Measurements from ENCODE around the gene MAVS.
"Not testable (repeated sequence)": the region's sequence is repeated elsewhere in the genome, so short reads cannot be mapped to it uniquely, and the experiment has no call there.

MAVS gene

GRCh38 chr20:3815703-3816315 lies 30.8 kb upstream of the MAVS start:
- DNase-seq = no peak

GRCh38 chr20:3818155-3819151 lies 28.2 kb upstream of the MAVS start:
- no peak for DNase-seq

DNA sequence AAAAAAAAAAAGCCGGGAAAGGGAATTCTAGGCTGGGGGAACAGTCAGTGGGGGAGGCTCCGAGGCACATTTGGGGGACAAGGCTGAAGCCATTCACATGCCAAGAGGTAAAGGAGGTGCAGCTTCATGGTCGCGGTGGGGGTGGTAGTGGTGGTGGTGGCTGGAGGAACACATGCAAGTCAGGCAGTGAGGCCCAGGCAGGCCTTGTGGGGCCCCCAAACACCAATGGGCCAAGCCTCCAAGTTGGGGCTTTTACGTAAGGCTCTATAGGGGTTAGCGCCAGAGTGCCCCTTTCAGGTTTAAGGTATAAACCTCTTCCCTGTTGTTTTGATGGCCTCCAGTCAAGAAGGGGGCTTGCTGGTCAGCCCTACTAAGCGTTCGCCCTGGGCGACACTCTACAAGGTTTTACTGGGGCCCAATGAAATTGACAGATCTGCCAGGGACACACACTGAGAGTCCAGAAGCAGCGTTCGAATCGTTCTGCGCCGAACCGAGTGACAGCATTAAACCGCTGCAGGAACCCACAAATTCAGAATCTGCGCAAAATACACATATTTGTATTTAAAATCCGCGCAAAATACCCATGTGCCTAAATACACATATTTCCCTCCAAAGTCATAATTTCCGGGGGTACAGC lies 27.1 kb upstream of the MAVS start:
- no peak for DNase-seq

DNA sequence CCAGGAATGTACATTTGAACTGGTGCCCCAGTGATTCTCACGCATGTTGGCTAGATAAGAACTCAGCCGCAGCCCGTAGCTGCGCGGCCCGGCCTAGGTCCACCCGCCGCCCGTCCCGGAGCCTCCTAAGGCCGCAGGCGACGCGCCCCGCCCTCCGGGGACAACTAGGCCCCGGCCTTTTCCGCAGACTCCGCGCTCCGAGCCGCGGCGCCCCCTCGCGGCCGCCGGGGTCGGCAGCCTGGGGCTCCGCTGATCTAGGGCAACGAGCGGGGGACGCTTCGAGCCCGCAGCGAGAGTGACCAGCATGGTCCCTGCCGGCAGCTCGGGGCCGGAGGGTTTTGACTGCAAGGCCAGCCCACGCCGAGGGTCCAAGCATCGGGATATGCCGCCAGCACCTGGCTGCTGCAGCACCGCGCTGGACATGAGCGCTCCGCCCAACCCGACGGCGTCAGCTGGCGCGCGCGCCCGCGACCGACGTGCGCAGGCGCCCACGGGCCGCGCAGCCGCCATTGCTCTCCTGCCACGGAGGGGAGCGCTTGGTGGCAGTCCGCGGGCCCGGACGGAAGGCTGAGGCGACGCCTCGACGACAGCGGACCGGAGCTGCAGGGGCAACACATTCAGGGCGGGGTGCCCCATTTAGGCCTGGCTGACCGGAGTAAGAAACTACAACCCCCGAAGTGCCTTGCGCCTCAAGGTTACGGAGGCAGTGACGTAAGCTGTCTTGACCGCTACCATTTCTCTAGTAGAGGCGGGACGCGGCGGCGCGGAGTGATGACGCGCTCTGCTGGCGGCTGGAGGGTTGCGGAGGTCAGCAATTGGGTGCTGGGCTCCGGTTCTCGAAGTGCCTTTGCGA lies 26.4 kb upstream of the MAVS start, which contains the start of gene AP5S1:
AP5S1 (plus strand) TSS at position 500 of the 853 bp plus-strand sequence. CDS start 1,571 bp downstream, outside the sequence.
- peak; percentile 91 for DNase-seq

GRCh38 chr20:3820901-3821727 lies 25.5 kb upstream of the MAVS start:
- DNase-seq = no peak

GRCh38 chr20:3821996-3822395 lies 24.6 kb upstream of the MAVS start:
- DNase-seq = no peak

GRCh38 chr20:3823881-3824280 lies 22.8 kb upstream of the MAVS start:
- no peak for DNase-seq

GRCh38 chr20:3825526-3825925 lies 21.1 kb upstream of the MAVS start:
- DNase-seq = no peak

DNA sequence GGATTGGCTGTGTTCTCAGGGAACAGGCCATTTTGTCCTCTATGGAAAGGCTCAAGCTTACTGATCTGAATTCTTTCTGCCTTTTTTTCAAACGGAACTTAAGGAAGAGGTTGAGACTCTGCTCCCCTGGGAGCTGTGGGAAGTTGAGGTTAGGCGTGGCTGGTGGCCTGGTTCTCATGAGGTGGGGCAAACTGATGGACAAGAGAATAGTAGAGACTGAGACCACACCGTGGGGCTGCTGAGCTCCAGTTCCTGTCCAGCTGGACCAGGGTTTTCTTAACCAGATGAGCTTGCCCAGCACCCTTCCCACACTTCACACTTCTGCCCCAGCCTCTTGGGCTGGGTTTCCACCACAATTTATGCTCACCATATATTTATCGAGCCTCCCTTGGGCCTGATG lies 20.2 kb upstream of the MAVS start:
- no peak for DNase-seq

GRCh38 chr20:3828798-3829197 lies 17.8 kb upstream of the MAVS start:
- no peak for DNase-seq

- not testable (repeated sequence) for DNase-seq
Observed at GRCh38 chr20:3829891-3830290, 16.7 kb upstream of the MAVS start.

DNA sequence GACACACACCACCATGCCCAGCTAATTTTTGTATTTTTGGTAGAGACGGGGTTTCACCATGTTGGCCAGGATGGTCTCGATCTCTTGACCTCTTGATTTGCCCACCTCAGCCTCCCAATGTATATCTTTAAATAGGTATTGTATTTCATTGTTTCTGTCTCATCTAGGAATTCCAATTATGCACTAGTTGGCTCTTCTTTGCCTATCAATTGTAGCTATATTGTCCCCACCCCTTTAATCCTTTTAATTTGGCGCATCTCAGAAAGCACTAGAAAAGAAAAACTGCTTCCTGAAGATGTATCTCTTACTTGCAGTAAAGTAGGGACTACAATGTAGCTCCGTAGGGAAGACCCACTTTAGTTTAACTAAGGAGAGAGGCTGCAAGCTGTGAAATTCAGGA lies 10.5 kb upstream of the MAVS start:
- no peak for DNase-seq

DNA sequence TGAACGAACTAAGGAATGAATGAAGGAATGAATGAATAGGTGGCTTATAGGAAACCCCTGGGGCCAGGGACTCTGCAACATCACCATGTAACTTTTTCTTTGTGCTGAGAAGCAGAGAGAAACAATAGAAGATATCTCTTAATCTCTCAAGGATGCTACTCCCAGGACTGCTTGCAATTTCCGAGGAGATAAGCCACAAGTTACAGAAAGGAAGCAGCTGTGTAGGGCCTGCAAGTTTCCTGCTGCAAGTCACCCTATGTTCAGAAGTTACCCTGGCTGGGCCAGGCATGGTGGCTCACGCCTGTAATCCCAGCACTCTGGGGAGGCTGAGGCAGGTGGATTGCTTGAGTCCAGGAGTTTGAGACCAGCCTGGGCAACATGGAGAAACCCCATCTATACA lies 7.3 kb upstream of the MAVS start:
- no peak for DNase-seq

DNA sequence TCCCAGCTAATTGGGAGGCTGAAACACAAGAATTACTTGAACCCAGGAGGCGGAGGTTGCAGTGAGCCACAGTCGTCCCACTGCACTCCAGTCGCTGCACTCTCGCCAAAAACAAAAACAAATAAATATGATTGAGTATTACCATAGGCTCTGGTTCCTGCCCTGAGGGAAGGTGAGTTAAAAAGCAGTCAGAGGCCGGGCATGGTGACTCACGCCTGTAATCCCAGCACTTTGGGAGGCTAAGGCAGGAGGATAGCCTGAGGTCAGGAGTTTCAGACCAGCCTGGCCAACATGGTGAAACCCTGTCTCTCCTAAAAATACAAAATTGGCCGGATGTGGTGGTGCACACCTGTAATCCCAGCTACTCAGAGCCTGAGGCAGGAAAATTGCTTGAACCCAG lies 6.4 kb upstream of the MAVS start:
- not testable (repeated sequence) for DNase-seq

DNA sequence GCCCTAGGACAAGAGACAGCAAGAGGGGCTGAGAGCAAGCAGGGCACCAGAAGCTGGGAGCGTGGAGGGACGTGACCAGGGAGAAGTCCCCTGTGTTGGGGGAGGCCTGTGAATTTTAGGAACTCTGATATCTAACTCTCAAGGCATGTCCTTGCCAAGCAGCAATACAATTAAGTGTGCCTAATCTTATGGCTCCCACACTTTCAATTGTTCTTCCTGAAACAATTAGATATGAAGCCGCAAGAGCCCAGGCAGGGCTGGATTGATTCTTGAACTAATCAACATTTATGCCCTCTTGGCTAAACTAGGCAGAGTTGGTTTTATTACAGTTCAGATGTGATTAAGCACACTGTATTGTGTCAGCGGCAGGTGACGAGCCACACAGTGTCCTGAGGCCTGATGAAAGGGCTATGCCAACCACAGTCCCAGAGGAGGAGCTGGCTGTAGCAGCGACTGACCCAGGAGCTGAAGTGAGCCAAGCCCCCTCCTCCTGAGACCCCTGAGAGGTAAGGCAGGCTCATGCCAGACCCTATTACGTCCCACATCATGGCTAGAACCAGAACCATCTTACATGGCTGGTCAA lies 4.2 kb upstream of the MAVS start:
- DNase-seq = no peak

DNA sequence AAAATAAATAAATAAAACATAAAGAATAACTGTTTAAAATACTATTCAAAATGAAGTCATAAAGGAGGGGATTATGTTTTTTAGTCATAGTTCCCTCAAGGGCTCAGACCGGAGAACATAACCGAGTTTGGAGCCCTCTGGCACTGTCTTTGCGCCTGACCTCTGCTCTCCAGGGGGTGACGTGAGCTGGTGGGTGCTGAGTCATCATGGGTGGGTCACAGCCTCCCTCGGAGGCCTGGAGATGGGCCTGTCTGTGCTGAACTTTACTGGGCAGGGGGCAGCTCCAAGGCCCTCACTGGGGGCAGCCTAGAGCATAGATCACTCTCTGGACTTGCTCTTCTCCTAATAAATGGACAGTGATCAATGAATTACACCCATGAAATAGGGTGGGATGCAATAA lies 3.1 kb upstream of the MAVS start:
- DNase-seq = no peak

DNA sequence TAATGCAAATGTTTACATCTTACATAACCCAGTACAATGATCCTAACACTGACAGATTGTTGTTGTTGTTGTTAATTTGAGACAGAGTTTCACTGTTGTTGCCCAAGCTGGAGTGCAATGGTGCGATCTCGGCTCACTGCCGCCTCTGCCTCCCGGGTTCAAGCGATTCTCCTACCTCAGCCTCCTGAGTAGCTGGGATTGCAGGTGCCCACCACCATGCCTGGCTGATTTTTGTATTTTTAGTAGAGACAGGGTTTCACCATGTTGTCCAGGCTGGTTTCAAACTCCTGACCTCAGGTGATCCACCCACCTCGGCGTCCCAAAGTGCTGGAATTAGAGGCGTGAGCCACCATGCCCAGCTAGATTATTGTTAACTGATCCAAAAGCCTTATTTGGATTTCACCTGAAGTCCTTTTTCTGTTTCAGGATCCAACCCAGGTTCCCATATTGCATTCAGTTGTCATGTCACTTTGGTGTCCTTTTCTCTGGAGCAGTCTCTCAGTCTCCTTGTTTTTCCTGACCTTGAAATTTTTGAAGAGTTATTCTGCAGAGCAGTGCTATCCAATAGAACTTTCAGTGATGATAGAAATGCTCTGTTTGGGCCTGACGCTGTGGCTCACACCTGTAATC lies 2.5 kb upstream of the MAVS start:
- DNase-seq = not testable (repeated sequence)

DNA sequence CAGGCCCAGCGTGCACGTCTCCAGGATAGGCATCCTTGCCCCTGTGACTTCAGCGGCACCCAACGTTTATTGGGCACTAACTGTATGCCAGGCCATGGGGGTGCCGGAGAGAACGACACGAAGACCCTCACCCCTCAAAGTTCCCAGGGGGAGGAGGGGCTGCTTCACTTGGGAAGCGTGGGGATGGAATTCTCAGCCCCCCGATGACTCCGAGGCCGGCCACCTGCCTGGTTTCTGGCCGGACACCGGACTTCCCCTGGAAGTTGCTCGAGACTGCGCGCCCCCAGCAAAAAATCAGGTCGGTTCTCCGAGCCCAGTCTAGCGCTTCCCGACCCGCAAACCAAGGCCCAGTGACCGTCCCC lies 275 bp upstream of the MAVS start:
- DNase-seq = no peak

DNA sequence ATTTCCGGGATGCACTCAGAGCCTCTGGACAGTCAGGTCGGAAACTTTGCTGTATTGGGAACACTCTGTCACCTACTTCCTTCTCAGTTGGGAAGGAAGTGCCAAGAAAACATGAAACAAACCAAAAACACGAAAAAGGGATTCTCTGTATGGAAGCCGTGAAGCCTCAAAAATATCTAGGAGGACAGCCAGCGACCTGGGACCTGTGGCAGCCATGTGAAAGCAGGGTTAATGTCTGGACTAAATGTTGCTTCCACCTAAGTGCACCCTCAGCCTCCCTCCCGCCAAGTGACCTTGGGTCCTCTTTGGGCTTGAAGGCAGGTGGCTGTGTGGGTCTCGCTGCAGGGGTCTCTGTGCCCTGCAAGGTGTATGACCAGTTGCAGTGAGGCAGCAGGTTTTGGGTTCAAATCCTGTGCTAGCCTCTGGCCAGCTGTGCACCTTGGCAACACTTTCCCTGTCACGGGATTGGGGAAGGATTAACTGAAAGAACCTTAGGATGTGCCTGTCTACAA lies 851 bp downstream of the MAVS start:
- no peak for DNase-seq

DNA sequence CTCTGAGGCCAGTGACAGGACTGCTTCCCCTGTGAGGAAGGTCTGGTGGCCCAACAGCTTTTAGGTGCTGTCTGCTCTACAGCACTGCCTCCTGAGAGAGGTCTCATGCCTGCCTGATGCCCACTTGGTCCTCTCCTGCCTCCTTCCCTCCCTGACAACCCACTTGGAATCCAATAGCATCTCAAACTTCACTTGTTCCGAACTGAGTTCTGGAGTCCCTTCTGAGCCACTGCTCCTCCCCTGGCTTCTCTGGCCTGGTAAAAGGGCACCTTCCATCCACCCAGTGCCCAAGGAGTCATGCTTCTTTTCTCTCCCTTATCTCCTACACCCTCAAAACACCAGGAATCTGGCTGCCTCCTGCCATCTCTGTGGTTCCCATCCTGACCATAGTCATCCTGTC lies 1.9 kb downstream of the MAVS start:
- no peak for DNase-seq

DNA sequence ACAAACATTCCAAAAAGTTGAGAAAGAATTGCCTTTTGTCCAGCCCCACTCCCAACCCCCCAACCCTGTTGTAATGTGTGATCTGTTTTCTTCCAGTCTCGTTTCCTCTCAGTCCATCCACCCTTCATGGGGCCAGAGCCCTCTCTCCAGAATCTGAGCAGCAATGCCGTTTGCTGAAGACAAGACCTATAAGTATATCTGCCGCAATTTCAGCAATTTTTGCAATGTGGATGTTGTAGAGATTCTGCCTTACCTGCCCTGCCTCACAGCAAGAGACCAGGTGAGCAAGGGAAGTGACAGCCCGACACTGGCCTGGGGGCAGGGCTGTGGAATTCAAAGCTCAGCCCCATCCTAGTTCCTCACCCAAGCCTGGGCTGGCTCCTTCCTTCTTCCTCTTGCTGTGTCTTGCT lies 7.8 kb downstream of the MAVS start:
- no peak for DNase-seq
